Measurements from ENCODE around the gene FGD4.

DNA sequence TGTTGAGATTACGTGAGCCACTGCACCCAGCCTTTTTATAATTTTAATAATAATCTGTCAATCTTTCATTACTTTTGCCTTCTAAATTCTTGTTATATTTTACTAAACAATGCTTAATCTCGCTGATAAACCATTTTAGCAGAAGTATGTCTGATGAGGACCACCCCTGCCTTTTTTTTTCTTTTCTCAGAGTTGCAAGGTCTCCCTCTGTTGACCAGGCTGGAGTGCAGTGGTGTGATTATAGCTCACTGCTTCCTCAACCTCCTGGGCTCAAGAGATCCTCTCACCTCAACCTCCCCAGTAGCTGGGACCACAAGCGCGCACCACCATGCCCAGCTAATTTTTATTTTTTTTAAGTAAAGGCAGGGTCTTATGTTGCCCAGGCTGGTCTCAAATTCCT is 161.2 kb downstream of the FGD4 start:
- TF ChIP-seq, protein P1, sequence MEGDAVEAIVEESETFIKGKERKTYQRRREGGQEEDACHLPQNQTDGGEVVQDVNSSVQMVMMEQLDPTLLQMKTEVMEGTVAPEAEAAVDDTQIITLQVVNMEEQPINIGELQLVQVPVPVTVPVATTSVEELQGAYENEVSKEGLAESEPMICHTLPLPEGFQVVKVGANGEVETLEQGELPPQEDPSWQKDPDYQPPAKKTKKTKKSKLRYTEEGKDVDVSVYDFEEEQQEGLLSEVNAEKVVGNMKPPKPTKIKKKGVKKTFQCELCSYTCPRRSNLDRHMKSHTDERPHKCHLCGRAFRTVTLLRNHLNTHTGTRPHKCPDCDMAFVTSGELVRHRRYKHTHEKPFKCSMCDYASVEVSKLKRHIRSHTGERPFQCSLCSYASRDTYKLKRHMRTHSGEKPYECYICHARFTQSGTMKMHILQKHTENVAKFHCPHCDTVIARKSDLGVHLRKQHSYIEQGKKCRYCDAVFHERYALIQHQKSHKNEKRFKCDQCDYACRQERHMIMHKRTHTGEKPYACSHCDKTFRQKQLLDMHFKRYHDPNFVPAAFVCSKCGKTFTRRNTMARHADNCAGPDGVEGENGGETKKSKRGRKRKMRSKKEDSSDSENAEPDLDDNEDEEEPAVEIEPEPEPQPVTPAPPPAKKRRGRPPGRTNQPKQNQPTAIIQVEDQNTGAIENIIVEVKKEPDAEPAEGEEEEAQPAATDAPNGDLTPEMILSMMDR (IDR thresholded peaks at IDR 0.05), result no peak
- TF ChIP-seq POLR2A (IDR thresholded peaks at IDR 0.05; ENCODE audit: low read depth) (no peak), POLR2AphosphoS5 (IDR thresholded peaks at IDR 0.05) (no peak), EP300 (IDR thresholded peaks at IDR 0.05) (no peak)
